Prostate gland (tissue), 2 donors: Measurements from ENCODE around the gene ZNF627. TPM values are rescaled to one million over a fixed set of nuclear protein-coding genes. Genes with fewer than 3 reads are reported as not detected.
A peak's percentile ranks its signal among the peaks of the same experiment; 100 is the strongest.

Experiments
- DNase-seq: peaks from one replicate; pipeline ENCODE4 v3.0.0-alpha.2; 2019; ENCODE audit warnings: low spot score
- H3K27ac ChIP-seq, 2 donors: fragments of 200-600 bp; sonication (generic); 2 replicates each; pipeline ENCODE4 v1.5.1; 2017 to 2019
- H3K27me3 ChIP-seq: fragments of 200-600 bp; sonication (generic); replicated peaks from 2 replicates; pipeline ENCODE4 v1.5.1; 2019; ENCODE audit not compliant: insufficient read depth
- H3K36me3 ChIP-seq, 2 donors: fragments of 200-600 bp; sonication (generic); 1 replicate in 1 of 2; 2 replicates in 1 of 2; pipeline versions ENCODE4 v1.5.1 to v1.8.1; 2017 to 2019
- H3K4me1 ChIP-seq: fragments of 200-600 bp; sonication (generic); replicated peaks from 2 replicates; pipeline ENCODE4 v1.5.1; 2019
- H3K4me3 ChIP-seq, 2 donors: fragments of 200-600 bp; sonication (generic); 2 replicates each; pipeline ENCODE4 v1.5.1; 2017 to 2019
- H3K9me3 ChIP-seq: fragments of 200-600 bp; sonication (generic); 2 replicates; pipeline ENCODE4 v1.5.1; 2017
- POLR2A ChIP-seq: fragments of 450-650 bp; IDR thresholded peaks from one replicate; pipeline ENCODE4 v1.6.1; 2016; ENCODE audit warnings: antibody characterized with exemption, mild to moderate bottlenecking
- POLR2AphosphoS5 ChIP-seq: sonication (generic); formaldehyde crosslinking; IDR thresholded peaks from one replicate; pipeline ENCODE4 v1.6.1; 2017; ENCODE audit warnings: antibody characterized with exemption
- WGBS: methylation state at CpG from one replicate; pipeline ENCODE4 v1.1.5; 2018; 5-methylcytosine and 5-hydroxymethylcytosine counted together
- intact Hi-C: fragments of 100-400 bp; cut with DNase I; formaldehyde crosslinking; loops from one replicate; pipeline ENCODE4 v1.14.2; 2022
- total RNA-seq, 2 donors: library from RNA; depleted of rRNA; stranded (reverse); fragments of >200 nt; gene quantifications; one replicate each; pipeline ENCODE4 v1.1.0, GENCODE V29; 2016
- TF ChIP-seq, protein P1 (sequence below), 4 experiments: fragments of 200-600 bp in 2 of 4; fragments of 450-650 bp in 2 of 4; sonication (generic) in 2 of 4; IDR thresholded peaks; 1 replicate in 3 of 4; 2 replicates in 1 of 4; pipeline ENCODE4 v1.5.1; 2016 to 2019; ENCODE audit warnings: antibody characterized with exemption in 4 of 4, mild to moderate bottlenecking in 2 of 4, moderate library complexity in 2 of 4

The ZNF627 gene
- total RNA-seq, 2 donors from 2014 or later, result 17.8 to 20.5 TPM

DNA sequence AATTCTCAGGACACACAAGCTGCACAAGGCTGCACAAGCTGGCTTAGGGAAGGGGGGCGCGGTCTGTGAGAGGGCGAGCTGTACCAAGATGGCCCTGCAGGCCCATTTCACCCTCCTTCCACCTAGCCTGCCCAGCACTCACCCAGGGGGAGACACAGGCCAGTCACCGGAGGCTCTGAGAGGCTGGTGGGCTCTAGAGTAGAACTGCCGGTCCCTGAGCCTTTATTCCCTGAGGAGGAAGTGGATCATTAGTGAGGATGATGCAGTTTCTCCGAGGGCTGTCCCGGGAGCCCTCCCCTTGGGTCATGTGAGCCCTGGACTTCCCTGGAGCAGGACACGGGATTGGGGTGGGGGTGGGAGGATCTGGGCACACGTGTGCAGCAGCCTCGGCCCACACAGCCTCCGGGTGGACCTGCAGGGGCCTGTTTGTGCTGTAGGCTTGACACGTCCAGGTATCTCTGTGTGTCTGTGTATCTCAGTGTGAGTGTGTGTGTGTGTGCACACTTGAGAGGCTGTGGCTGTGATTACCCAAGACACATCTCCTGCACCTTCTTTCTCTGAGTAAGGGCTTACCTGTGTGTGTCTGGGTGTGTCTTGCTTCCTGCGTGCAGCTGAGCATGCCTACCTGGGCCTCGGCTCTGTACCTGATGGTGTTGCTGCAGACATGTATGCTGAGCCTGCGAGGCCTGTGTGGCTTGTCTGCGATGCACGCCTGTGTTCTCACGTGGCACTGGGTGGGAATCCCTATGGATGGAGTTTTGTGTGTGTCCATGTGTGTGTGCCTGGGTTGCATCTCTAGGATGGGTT is 19.6 kb upstream of the ZNF627 start, which contains the start of gene ACP5:
TSS of gene ACP5 (minus strand) at position 195 of the 807 bp plus-strand sequence. CDS start 328 bp downstream, outside the sequence.
- peak within 1 kb of the TSS; percentile 53 to 57 for H3K27ac ChIP-seq

DNA sequence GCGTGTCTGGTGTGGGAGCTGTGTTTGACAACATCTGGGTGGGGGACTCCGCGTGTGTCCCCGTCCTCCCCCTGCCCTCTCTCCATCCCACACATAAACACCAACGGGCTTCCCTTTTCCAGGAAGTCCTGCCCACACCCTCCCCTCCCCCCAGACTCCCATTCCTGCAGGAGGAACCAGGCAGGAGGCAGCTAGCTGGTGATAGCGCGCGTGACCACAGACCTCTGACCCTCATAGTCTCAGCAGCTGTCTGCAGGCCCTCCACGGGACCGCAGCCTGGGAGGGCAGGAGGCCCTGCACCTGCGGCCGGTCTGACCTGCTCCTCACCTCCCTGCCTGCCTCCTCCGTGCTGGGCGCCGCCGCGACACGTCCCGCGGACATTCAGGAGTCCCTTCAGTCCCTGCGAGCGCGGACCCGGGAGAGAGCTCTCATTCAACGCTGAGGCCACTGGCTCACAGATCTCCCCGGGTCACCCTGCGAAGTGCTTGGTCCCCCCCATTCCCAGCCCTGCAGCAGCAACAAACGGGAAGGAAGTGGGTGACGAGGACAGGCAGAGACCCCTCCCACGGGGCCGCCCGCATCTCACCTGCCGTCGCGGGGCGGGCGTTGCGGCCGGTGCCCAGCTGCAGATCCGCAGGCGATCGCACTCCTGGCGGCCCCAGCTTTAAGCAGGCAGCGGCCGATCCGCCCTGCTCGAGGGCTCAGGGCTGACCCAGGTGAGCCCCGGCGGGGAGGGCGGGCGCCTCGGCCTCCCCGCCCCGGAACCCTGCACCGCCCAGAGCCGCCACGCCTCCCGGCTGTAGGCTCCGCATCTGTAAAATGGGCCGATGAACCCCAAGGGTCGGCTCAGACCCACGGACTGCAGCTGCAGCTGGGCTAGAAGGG is 18.8 kb upstream of the ZNF627 start:
- H3K27ac ChIP-seq, result peak overlapping the region; percentile 53 to 57

More for the DNA sequence above, 19.6 kb upstream of the ZNF627 start, which contains the start of gene ACP5:
- DNase-seq, result no peak
- TF ChIP-seq, protein P1, sequence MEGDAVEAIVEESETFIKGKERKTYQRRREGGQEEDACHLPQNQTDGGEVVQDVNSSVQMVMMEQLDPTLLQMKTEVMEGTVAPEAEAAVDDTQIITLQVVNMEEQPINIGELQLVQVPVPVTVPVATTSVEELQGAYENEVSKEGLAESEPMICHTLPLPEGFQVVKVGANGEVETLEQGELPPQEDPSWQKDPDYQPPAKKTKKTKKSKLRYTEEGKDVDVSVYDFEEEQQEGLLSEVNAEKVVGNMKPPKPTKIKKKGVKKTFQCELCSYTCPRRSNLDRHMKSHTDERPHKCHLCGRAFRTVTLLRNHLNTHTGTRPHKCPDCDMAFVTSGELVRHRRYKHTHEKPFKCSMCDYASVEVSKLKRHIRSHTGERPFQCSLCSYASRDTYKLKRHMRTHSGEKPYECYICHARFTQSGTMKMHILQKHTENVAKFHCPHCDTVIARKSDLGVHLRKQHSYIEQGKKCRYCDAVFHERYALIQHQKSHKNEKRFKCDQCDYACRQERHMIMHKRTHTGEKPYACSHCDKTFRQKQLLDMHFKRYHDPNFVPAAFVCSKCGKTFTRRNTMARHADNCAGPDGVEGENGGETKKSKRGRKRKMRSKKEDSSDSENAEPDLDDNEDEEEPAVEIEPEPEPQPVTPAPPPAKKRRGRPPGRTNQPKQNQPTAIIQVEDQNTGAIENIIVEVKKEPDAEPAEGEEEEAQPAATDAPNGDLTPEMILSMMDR (IDR thresholded peaks at IDR 0.05), result no peak
- no peak for TF ChIP-seq POLR2A
- TF ChIP-seq POLR2AphosphoS5, result no peak
- Histone ChIP-seq H3K36me3 (no peaks in the 10 kb centered on the region), H3K4me1 (no peaks in the 10 kb centered on the region), H3K27me3 (no peaks in the 10 kb centered on the region), H3K4me3 (peak within 1 kb of the TSS; percentile 22 to 30), H3K9me3 (no peaks in the 10 kb centered on the region)
- WGBS, result 48% methylated on average over 17 of the region's 18 CpGs
- intact Hi-C loops, result no loop called here

GRCh38 chr19:11580116-11580515 is 17.2 kb upstream of the ZNF627 start:
- no peak overlapping the region for H3K4me3 ChIP-seq
- TF ChIP-seq POLR2AphosphoS5 (no peak), POLR2A (no peak)
- TF ChIP-seq, protein P1 (IDR thresholded peaks at IDR 0.05), result no peak
- H3K9me3 ChIP-seq, result no peaks in the 10 kb centered on the region
- intact Hi-C loops, result loop anchor here (10.0 kb wide), 2 partner anchors 195 to 285 kb away; partner anchors contain the start of genes EPOR and TSPAN16
- WGBS, result 59% methylated on average over 4 of the region's 4 CpGs
- peak overlapping the region; percentile 72 to 90 for H3K27ac ChIP-seq
- H3K4me1 ChIP-seq, result no peaks in the 10 kb centered on the region
- no peaks in the 10 kb centered on the region for H3K27me3 ChIP-seq
- no peaks in the 10 kb centered on the region for H3K36me3 ChIP-seq
- DNase-seq, result no peak

More for the DNA sequence above, 18.8 kb upstream of the ZNF627 start:
- H3K4me1 ChIP-seq, result no peaks in the 10 kb centered on the region
- H3K4me3 ChIP-seq, result peak overlapping the region; percentile 22 to 30
- peak; percentile 39 for DNase-seq
- WGBS, result 15% methylated on average over 50 of the region's 62 CpGs
- H3K27me3 ChIP-seq, result no peaks in the 10 kb centered on the region
- TF ChIP-seq, protein P1 (IDR thresholded peaks at IDR 0.05), result no peak
- TF ChIP-seq POLR2AphosphoS5 (no peak), POLR2A (no peak)
- no peaks in the 10 kb centered on the region for H3K9me3 ChIP-seq
- intact Hi-C loops, result no loop called here
- H3K36me3 ChIP-seq, result no peaks in the 10 kb centered on the region

- Histone ChIP-seq H3K9me3 (no peaks in the 10 kb centered on the region), H3K27me3 (no peaks in the 10 kb centered on the region), H3K4me3 (no peak overlapping the region), H3K27ac (peak overlapping the region; percentile 72 to 90), H3K36me3 (no peaks in the 10 kb centered on the region), H3K4me1 (no peaks in the 10 kb centered on the region)
- WGBS, result 22% methylated on average over 3 of the region's 3 CpGs
- DNase-seq, result no peak
- intact Hi-C loops, result loop anchor here (10.0 kb wide), 2 partner anchors 197 to 287 kb away; partner anchors contain the start of genes EPOR and TSPAN16
- TF ChIP-seq POLR2AphosphoS5, result no peak
- TF ChIP-seq POLR2A, result no peak
- TF ChIP-seq, protein P1 (IDR thresholded peaks at IDR 0.05), result no peak
These were observed 15.5 kb upstream of the ZNF627 start for GRCh38 chr19:11581740-11582139.
